NCI-H2196 treated with DMSO at 0.1 percent for 48 hours (cell line): ENCODE results near the gene PDE6A.
"Not testable (repeated sequence)": the region's sequence is repeated elsewhere in the genome, so short reads cannot be mapped to it uniquely, and the experiment has no call there.

ENCODE experiments used
- DNase-seq: peaks from one replicate; lab custom pipeline; 2025; ENCODE audit not compliant: unreplicated experiment; lab: John Stamatoyannopoulos, UW

The PDE6A gene

GRCh38 chr5:149953436-149954121 is 9.0 kb upstream of the PDE6A start:
- no peak for DNase-seq

- no peak for DNase-seq
Observed at GRCh38 chr5:149951138-149951749, 6.7 kb upstream of the PDE6A start.

- DNase-seq: no peak
Observed at GRCh38 chr5:149948993-149949392, 4.4 kb upstream of the PDE6A start.

- DNase-seq: no peak
Observed at GRCh38 chr5:149946118-149946517, 1.5 kb upstream of the PDE6A start.

- not testable (repeated sequence) for DNase-seq
Observed at GRCh38 chr5:149943177-149943949, 1.2 kb downstream of the PDE6A start.

GRCh38 chr5:149942741-149943169 is 1.8 kb downstream of the PDE6A start:
- DNase-seq: not testable (repeated sequence)

GRCh38 chr5:149942199-149942598 is 2.4 kb downstream of the PDE6A start:
- no peak for DNase-seq

- no peak for DNase-seq
Observed at GRCh38 chr5:149941795-149942194, 2.8 kb downstream of the PDE6A start.

- DNase-seq: no peak
Observed at GRCh38 chr5:149940941-149941644, 3.5 kb downstream of the PDE6A start.

GRCh38 chr5:149940077-149940574 is 4.5 kb downstream of the PDE6A start:
- DNase-seq: no peak

- DNase-seq: no peak
Observed at GRCh38 chr5:149939546-149939945, 5.0 kb downstream of the PDE6A start.

- no peak for DNase-seq
Observed at GRCh38 chr5:149938791-149939358, 5.7 kb downstream of the PDE6A start.

GRCh38 chr5:149938279-149938678 is 6.3 kb downstream of the PDE6A start:
- DNase-seq: no peak

GRCh38 chr5:149937610-149938009 is 7.0 kb downstream of the PDE6A start:
- peak; percentile 85 for DNase-seq

- DNase-seq: no peak
Observed at GRCh38 chr5:149936700-149937091, 7.9 kb downstream of the PDE6A start.

- DNase-seq: no peak
Observed at GRCh38 chr5:149936044-149936699, 8.4 kb downstream of the PDE6A start.

GRCh38 chr5:149935431-149935901 is 9.1 kb downstream of the PDE6A start:
- DNase-seq: no peak

- DNase-seq: no peak
Observed at GRCh38 chr5:149932445-149933350, 11.9 kb downstream of the PDE6A start.

- no peak for DNase-seq
Observed at GRCh38 chr5:149931992-149932436, 12.6 kb downstream of the PDE6A start.
